Upper lobe of left lung (tissue), 4 donors: Measurements from ENCODE around the gene ATG5.

Source experiments
- POLR2A ChIP-seq, 4 donors: fragments of 450-650 bp; IDR thresholded peaks; one replicate each; pipeline ENCODE4 v1.5.1; 2016 to 2017; ENCODE audit warnings: antibody characterized with exemption in 4 of 4, mild to moderate bottlenecking in 2 of 4
- POLR2AphosphoS5 ChIP-seq, 2 donors: sonication (generic); formaldehyde crosslinking; IDR thresholded peaks; one replicate each; pipeline ENCODE4 v1.5.1; 2017; ENCODE audit warnings: antibody characterized with exemption in 2 of 2
- TF ChIP-seq, protein P1 (sequence below), 6 experiments: fragments of 450-650 bp in 4 of 6; fragments of 200-600 bp in 2 of 6; sonication (generic) in 2 of 6; IDR thresholded peaks; one replicate each; pipeline ENCODE4 v1.5.1; 2016 to 2019; ENCODE audit warnings: antibody characterized with exemption in 6 of 6

DNA sequence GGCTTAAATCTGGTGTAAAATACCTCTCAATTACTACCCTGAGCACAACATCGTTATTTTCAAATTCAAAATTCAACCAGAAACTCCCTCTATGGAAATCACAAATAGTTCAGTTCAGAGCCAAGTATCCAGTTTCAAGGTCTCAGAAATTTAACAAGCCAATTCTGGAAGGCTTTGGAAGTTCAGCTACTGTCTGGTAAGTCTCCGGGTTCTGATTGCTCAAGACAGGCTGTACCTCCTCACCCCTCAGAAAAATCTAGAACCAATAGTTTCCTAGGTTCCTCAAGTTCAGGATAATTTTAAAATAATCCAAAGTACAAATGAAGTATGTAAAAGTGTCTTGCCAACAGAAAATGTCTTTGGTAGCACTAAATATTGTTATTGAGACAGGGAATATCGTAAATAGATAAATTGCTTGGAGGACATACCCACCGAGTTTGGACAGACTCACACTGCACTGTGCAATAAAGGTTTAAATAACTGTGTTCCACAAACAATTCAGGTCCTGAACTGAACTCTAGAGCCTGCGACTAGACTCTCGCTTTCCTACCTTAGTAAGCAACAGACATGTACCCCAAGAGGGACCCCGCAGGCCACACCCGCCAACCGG, 729 bp downstream of the ATG5 start:
- TF ChIP-seq POLR2A (IDR thresholded peaks at IDR 0.05) (no peak), POLR2AphosphoS5 (IDR thresholded peaks at IDR 0.05) (no peak)
- TF ChIP-seq, protein P1, sequence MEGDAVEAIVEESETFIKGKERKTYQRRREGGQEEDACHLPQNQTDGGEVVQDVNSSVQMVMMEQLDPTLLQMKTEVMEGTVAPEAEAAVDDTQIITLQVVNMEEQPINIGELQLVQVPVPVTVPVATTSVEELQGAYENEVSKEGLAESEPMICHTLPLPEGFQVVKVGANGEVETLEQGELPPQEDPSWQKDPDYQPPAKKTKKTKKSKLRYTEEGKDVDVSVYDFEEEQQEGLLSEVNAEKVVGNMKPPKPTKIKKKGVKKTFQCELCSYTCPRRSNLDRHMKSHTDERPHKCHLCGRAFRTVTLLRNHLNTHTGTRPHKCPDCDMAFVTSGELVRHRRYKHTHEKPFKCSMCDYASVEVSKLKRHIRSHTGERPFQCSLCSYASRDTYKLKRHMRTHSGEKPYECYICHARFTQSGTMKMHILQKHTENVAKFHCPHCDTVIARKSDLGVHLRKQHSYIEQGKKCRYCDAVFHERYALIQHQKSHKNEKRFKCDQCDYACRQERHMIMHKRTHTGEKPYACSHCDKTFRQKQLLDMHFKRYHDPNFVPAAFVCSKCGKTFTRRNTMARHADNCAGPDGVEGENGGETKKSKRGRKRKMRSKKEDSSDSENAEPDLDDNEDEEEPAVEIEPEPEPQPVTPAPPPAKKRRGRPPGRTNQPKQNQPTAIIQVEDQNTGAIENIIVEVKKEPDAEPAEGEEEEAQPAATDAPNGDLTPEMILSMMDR (IDR thresholded peaks at IDR 0.05): no peak
